Fibroblast of lung (primary cell): ENCODE measurements around the gene NFASC. TPM values are rescaled to one million over a fixed set of nuclear protein-coding genes. Genes with fewer than 3 reads are reported as not detected.

Experiments used
- DNase-seq, 2 donors: peaks; one replicate each; pipeline versions ENCODE4 v3.0.0 to v3.0.0-alpha.2; 2010; ENCODE audit warnings: low read depth in 2 of 2
- H2AFZ ChIP-seq: 2 replicates; pipeline ENCODE4 v1.5.1; 2012; ENCODE audit warnings: low read length, control low read depth, inconsistent platforms
- H3K27ac ChIP-seq: 2 replicates; pipeline ENCODE4 v1.5.1; 2011; ENCODE audit warnings: low read length, control low read depth; ENCODE audit not compliant: insufficient read depth
- H3K27me3 ChIP-seq: 2 replicates; pipeline ENCODE4 v1.5.1; 2011; ENCODE audit warnings: mild to moderate bottlenecking, low read length; ENCODE audit not compliant: control insufficient read depth, insufficient read depth
- H3K36me3 ChIP-seq: 2 replicates; pipeline ENCODE4 v1.5.1; 2011; ENCODE audit warnings: low read length; ENCODE audit not compliant: control insufficient read depth, insufficient read depth
- H3K4me1 ChIP-seq: 2 replicates; pipeline ENCODE4 v1.5.1; 2011; ENCODE audit warnings: low read length; ENCODE audit not compliant: control insufficient read depth, insufficient read depth; ENCODE audit errors: extremely low read depth
- H3K4me2 ChIP-seq: 2 replicates; pipeline ENCODE4 v1.5.1; 2011; ENCODE audit warnings: low read length, control low read depth; ENCODE audit not compliant: insufficient read depth; ENCODE audit errors: extremely low read depth
- H3K4me3 ChIP-seq, 4 experiments: fragments of 200-600 bp in 1 of 4; sonication (generic) in 1 of 4; replicated peaks in 1 of 4; 2 replicates each; pipeline ENCODE4 v1.5.1; 2011 to 2016; ENCODE audit warnings: low read length in 4 of 4, low read depth in 3 of 4, mild to moderate bottlenecking in 3 of 4, control low read depth in 2 of 4, inconsistent platforms in 1 of 4, mixed read lengths in 1 of 4; ENCODE audit not compliant: insufficient read depth in 1 of 4; ENCODE audit errors: control extremely low read depth in 1 of 4
- H3K79me2 ChIP-seq: 2 replicates; pipeline ENCODE4 v1.5.1; 2012; ENCODE audit warnings: mild to moderate bottlenecking, low read length, inconsistent platforms; ENCODE audit not compliant: control insufficient read depth, insufficient read depth
- H3K9ac ChIP-seq: 2 replicates; pipeline ENCODE4 v1.5.1; 2011; ENCODE audit warnings: mild to moderate bottlenecking, low read length, control low read depth; ENCODE audit not compliant: insufficient read depth
- H3K9me3 ChIP-seq: 2 replicates; pipeline ENCODE4 v1.5.1; 2012; ENCODE audit warnings: low read depth, low read length; ENCODE audit not compliant: control insufficient read depth, insufficient read depth
- H4K20me1 ChIP-seq: 2 replicates; pipeline ENCODE4 v1.5.1; 2011; ENCODE audit warnings: low read length; ENCODE audit not compliant: control insufficient read depth, insufficient read depth; ENCODE audit errors: extremely low read depth
- CTCF ChIP-seq, 2 donors: IDR thresholded peaks in 1 of 2; conservative IDR thresholded peaks in 1 of 2; 1 replicate in 1 of 2; 2 replicates in 1 of 2; pipeline ENCODE4 v1.5.1; 2011 to 2012; ENCODE audit warnings: low read length in 2 of 2, control low read depth in 1 of 2, inconsistent platforms in 1 of 2, low read depth in 1 of 2, mild to moderate bottlenecking in 1 of 2
- EZH2 ChIP-seq: IDR thresholded peaks from 2 replicates; pipeline ENCODE4 v1.5.1; 2012; ENCODE audit warnings: low read length, control low read depth, mild to moderate bottlenecking; ENCODE audit errors: missing control alignments
- polyA plus RNA-seq, 2 donors: library from polyadenylated mRNA; depleted of rRNA in 1 of 2; stranded (reverse) in 1 of 2; unstranded in 1 of 2; fragments of >200 nt; gene quantifications; 2 replicates each; pipeline ENCODE4 v1.2.1, GENCODE V29; 2011 to 2012; ENCODE audit warnings: missing spikeins in 1 of 2
- total RNA-seq: library from RNA; depleted of rRNA; stranded (reverse); fragments of >200 nt; gene quantifications from 2 replicates; pipeline ENCODE4 v1.2.1, GENCODE V29; 2014

The NFASC gene
- total and polyA plus RNA-seq, 2 donors (not counting 1 experiment from before 2014, with no cell fraction given): 13.4 to 16.5 TPM

DNA sequence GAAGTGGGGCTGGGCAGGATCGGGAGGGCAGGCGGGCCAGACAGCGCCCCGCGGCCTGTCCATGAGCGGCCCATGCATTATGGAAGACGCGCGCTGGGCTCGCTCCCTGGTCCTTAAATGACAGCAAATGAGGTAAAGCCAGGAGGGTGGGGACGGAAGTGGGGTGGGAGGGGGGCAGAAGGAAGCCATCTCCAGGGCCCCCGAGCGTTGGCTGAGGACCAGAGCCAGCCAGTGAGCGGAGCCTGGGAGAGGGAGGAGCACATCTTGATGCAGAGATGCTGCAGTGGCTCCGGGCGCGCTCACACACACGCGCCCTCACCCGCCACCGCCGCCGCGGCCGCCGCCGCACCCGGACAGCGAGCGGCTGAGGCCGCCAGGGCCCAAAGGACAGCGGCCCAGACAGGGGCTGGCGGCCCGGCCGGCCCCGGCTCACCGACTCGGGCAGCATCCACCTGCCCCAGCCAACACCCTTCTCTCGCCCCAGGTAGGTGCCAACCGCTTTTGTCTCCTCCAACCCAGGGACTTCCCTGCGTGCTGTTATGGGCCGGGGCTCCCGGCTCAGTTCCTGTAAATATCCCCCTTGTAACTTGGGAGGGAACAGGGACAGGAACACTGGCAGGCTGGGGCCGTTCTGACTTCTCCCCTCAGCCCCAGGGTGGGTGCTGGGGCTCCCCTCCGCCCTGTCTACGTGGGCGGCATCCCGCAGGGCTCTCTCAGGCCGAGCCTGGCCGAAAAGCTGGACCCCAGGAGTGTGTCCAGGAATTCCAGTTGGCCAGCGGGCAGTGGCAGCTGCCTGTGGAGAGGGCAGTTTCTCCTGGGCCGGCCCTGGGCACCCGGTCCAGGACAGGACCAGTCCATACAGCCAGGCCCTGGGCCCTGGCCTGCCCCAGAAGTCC is 172.5 kb downstream of the NFASC start, which contains the start of gene CNTN2:
TSS of gene CNTN2 (plus strand) at position 302 of the 896 bp plus-strand sequence. CDS start 9,974 bp downstream, outside the sequence.
- Histone ChIP-seq H3K79me2 (no peaks in the 10 kb centered on the region), H3K27ac (no peak within 1 kb of the TSS), H3K4me1 (no peaks in the 10 kb centered on the region), H3K27me3 (peaks cover 35% of the 10 kb centered on the region), H3K36me3 (no peaks in the 10 kb centered on the region), H3K9me3 (no peaks in the 10 kb centered on the region), H2AFZ (no peak within 1 kb of the TSS), H4K20me1 (no peaks in the 10 kb centered on the region), H3K4me2 (no peak within 1 kb of the TSS), H3K9ac (no peak within 1 kb of the TSS), H3K4me3 (no peak within 1 kb of the TSS)
- DNase-seq: no peak
- TF ChIP-seq EZH2 (peak; percentile 60), CTCF (conservative IDR thresholded peaks at IDR 0.05 in 1 of 2, IDR thresholded peaks at IDR 0.05 in 1 of 2; ENCODE audit: low read depth in 1 of 2, low read length in 2 of 2) (no peak)

DNA sequence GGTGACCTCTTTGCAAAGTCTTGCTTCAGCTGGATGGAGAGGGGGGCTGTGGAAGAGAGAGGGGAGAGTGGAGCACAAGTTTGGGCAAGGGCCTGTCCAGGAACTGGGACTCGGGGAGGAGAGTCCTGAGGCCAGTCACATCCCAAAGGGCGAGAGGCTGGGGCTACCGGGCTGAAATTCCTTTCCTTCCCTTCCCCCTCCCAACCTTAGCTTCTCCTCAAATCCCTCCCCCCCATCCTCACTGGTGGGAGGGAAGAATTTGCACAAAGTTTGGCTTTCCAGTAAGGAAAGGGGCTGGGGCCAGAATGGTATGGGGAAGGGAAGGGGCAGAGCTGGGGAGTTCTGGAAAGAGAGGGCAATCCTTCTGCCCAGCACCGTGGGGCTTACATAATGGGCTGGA is 173.2 kb downstream of the NFASC start:
- Histone ChIP-seq H3K36me3 (no peaks in the 10 kb centered on the region), H2AFZ (no peak overlapping the region), H3K9ac (no peak overlapping the region), H3K9me3 (no peaks in the 10 kb centered on the region), H4K20me1 (no peaks in the 10 kb centered on the region), H3K27me3 (peaks cover 33% of the 10 kb centered on the region), H3K4me2 (no peak overlapping the region), H3K4me1 (no peaks in the 10 kb centered on the region), H3K79me2 (no peaks in the 10 kb centered on the region), H3K4me3 (no peak overlapping the region), H3K27ac (no peak overlapping the region)
- TF ChIP-seq CTCF (conservative IDR thresholded peaks at IDR 0.05 in 1 of 2, IDR thresholded peaks at IDR 0.05 in 1 of 2; ENCODE audit: low read depth in 1 of 2, low read length in 2 of 2): no peak
- no peak for TF ChIP-seq EZH2
- no peak for DNase-seq

GRCh38 chr1:205044741-205045140 is 174.1 kb downstream of the NFASC start:
- H3K4me1 ChIP-seq: no peaks in the 10 kb centered on the region
- H3K27ac ChIP-seq: no peak overlapping the region
- no peaks in the 10 kb centered on the region for H3K9me3 ChIP-seq
- no peak for TF ChIP-seq EZH2
- TF ChIP-seq CTCF (conservative IDR thresholded peaks at IDR 0.05 in 1 of 2, IDR thresholded peaks at IDR 0.05 in 1 of 2; ENCODE audit: low read depth in 1 of 2, low read length in 2 of 2): no peak
- H3K79me2 ChIP-seq: no peaks in the 10 kb centered on the region
- no peak overlapping the region for H3K4me3 ChIP-seq
- no peak overlapping the region for H2AFZ ChIP-seq
- no peaks in the 10 kb centered on the region for H3K36me3 ChIP-seq
- no peak for DNase-seq
- H3K27me3 ChIP-seq: peaks cover 31% of the 10 kb centered on the region
- H4K20me1 ChIP-seq: no peaks in the 10 kb centered on the region
- H3K4me2 ChIP-seq: no peak overlapping the region
- H3K9ac ChIP-seq: no peak overlapping the region
